Smooth muscle cell (in vitro differentiated cells): ENCODE results near the gene SPOCK3. TPM values are rescaled to one million over a fixed set of nuclear protein-coding genes. Genes with fewer than 3 reads are reported as not detected.

Experiments
- DNase-seq: peaks from one replicate; lab custom pipeline; 2025; ENCODE audit not compliant: unreplicated experiment; lab: John Stamatoyannopoulos, UW
- H2AFZ ChIP-seq: fragments of 200-600 bp; sonication (generic); 2 replicates; pipeline ENCODE4 v1.6.0; 2016; ENCODE audit warnings: antibody characterized with exemption, low read depth, mild to moderate bottlenecking
- H3F3A ChIP-seq: fragments of 200-600 bp; sonication (generic); 2 replicates; pipeline ENCODE4 v1.6.0; 2017; ENCODE audit warnings: antibody characterized with exemption, low read depth
- H3K27ac ChIP-seq: fragments of 200-600 bp; sonication (generic); 2 replicates; pipeline ENCODE4 v1.5.1; 2016; ENCODE audit warnings: low read depth, mild to moderate bottlenecking
- H3K27me3 ChIP-seq: fragments of 200-600 bp; sonication (generic); 2 replicates; pipeline ENCODE4 v1.6.1; 2016; ENCODE audit warnings: low read depth, mild to moderate bottlenecking
- H3K36me3 ChIP-seq: fragments of 200-600 bp; sonication (generic); 2 replicates; pipeline ENCODE4 v1.5.1; 2016; ENCODE audit warnings: low read depth
- H3K4me1 ChIP-seq: fragments of 200-600 bp; sonication (generic); 2 replicates; pipeline ENCODE4 v1.5.1; 2016; ENCODE audit warnings: low read depth
- H3K4me2 ChIP-seq: fragments of 200-600 bp; sonication (generic); 2 replicates; pipeline ENCODE4 v1.6.0; 2016; ENCODE audit warnings: mild to moderate bottlenecking
- H3K4me3 ChIP-seq: fragments of 200-600 bp; sonication (generic); 2 replicates; pipeline ENCODE4 v1.5.1; 2016; ENCODE audit warnings: mild to moderate bottlenecking
- H3K79me2 ChIP-seq: fragments of 200-600 bp; sonication (generic); 2 replicates; pipeline ENCODE4 v1.6.0; 2016; ENCODE audit warnings: low read depth, mild to moderate bottlenecking
- H3K9ac ChIP-seq: fragments of 200-600 bp; sonication (generic); 2 replicates; pipeline ENCODE4 v1.6.0; 2016; ENCODE audit warnings: low read depth
- H3K9me3 ChIP-seq: fragments of 200-600 bp; sonication (generic); replicated peaks from 2 replicates; pipeline ENCODE4 v1.5.1; 2016; ENCODE audit warnings: low read depth
- H4K20me1 ChIP-seq: fragments of 200-600 bp; sonication (generic); 2 replicates; pipeline ENCODE4 v1.6.0; 2016; ENCODE audit warnings: low read depth
- WGBS: methylation state at CpG from one replicate; pipeline ENCODE4 v1.1.7; 2016; ENCODE audit warnings: low lambda C conversion rate; 5-methylcytosine and 5-hydroxymethylcytosine counted together
- polyA plus RNA-seq: library from polyadenylated mRNA; unstranded; fragments of >200 nt; fragmentation: Nextera tagmentation; extraction: Ambion mirVana; gene quantifications from 2 replicates; pipeline ENCODE4 v1.2.1, GENCODE V29; 2016
- total RNA-seq: library from RNA; depleted of rRNA; stranded (reverse); fragments of >200 nt; gene quantifications from 2 replicates; pipeline ENCODE4 v1.2.3, GENCODE V29; 2014
- TF ChIP-seq, protein P1 (sequence below): fragments of 200-600 bp; sonication (generic); IDR thresholded peaks from 2 replicates; pipeline ENCODE4 v1.5.1; 2017; ENCODE audit warnings: borderline replicate concordance, mild to moderate bottlenecking, antibody characterized with exemption; ENCODE audit not compliant: insufficient read depth, poor library complexity, severe bottlenecking

The SPOCK3 gene
- total and polyA plus RNA-seq, 2 experiments from 2014 or later = 0.49 TPM; not detected in 1

DNA sequence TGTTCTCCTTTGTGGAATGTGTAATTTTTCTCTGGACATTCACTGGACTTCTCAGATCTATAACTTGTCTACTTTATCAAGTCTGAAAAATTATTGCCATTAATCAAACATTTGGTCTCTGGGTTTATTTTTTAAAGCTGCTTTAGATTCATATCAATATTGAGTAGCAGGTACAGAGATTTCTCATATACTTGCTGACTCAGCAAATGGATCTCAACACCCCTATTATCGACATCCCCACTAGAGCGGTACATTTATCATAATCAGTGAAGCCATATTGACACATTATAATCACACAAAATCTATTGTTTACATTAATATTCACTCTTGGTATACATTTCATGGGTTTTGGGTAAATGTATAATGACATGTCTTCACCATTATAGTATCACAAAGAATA, 268.7 kb downstream of the SPOCK3 start:
- no peak overlapping the region for H3K4me2 ChIP-seq
- no peaks in the 10 kb centered on the region for H3K9me3 ChIP-seq
- no peak overlapping the region for H3K27ac ChIP-seq
- no peak overlapping the region for H3K9ac ChIP-seq
- H3K4me1 ChIP-seq = no peaks in the 10 kb centered on the region
- no peak for DNase-seq
- H3K36me3 ChIP-seq = no peaks in the 10 kb centered on the region
- H2AFZ ChIP-seq = no peak overlapping the region
- TF ChIP-seq, protein P1, sequence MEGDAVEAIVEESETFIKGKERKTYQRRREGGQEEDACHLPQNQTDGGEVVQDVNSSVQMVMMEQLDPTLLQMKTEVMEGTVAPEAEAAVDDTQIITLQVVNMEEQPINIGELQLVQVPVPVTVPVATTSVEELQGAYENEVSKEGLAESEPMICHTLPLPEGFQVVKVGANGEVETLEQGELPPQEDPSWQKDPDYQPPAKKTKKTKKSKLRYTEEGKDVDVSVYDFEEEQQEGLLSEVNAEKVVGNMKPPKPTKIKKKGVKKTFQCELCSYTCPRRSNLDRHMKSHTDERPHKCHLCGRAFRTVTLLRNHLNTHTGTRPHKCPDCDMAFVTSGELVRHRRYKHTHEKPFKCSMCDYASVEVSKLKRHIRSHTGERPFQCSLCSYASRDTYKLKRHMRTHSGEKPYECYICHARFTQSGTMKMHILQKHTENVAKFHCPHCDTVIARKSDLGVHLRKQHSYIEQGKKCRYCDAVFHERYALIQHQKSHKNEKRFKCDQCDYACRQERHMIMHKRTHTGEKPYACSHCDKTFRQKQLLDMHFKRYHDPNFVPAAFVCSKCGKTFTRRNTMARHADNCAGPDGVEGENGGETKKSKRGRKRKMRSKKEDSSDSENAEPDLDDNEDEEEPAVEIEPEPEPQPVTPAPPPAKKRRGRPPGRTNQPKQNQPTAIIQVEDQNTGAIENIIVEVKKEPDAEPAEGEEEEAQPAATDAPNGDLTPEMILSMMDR = no peak
- no peaks in the 10 kb centered on the region for H4K20me1 ChIP-seq
- H3F3A ChIP-seq = no peaks in the 10 kb centered on the region
- H3K27me3 ChIP-seq = no peaks in the 10 kb centered on the region
- H3K4me3 ChIP-seq = no peak overlapping the region
- H3K79me2 ChIP-seq = no peaks in the 10 kb centered on the region
- 98% methylated on average over 2 of the region's 2 CpGs for WGBS

DNA sequence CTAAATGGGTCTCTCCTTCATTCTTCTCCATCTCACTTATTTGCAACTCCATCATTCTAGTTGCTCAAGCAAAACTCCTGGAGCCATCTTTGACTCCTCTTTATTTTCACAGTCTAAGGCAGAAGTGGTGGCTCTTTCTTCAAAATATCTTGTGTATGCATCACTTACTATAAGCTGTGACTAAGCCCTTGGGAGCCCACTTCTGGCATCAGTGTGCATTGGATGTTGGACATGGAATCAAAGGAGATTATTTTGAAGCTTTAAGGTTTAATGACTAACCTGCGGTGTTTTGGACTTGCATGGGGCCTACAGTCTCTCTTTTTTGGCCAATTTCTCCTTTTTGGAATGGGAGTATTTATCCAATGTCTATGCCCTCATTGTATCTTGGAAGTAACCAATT, 276.8 kb downstream of the SPOCK3 start:
- no peaks in the 10 kb centered on the region for H3F3A ChIP-seq
- no peak overlapping the region for H3K27ac ChIP-seq
- no peak overlapping the region for H2AFZ ChIP-seq
- 73% methylated on average over 1 of the region's 1 CpG for WGBS
- no peaks in the 10 kb centered on the region for H3K79me2 ChIP-seq
- no peaks in the 10 kb centered on the region for H3K9me3 ChIP-seq
- H4K20me1 ChIP-seq = no peaks in the 10 kb centered on the region
- H3K4me3 ChIP-seq = no peak overlapping the region
- H3K27me3 ChIP-seq = no peaks in the 10 kb centered on the region
- H3K4me1 ChIP-seq = no peaks in the 10 kb centered on the region
- TF ChIP-seq, protein P1 = no peak
- H3K4me2 ChIP-seq = no peak overlapping the region
- no peaks in the 10 kb centered on the region for H3K36me3 ChIP-seq
- no peak for DNase-seq
- no peak overlapping the region for H3K9ac ChIP-seq

DNA sequence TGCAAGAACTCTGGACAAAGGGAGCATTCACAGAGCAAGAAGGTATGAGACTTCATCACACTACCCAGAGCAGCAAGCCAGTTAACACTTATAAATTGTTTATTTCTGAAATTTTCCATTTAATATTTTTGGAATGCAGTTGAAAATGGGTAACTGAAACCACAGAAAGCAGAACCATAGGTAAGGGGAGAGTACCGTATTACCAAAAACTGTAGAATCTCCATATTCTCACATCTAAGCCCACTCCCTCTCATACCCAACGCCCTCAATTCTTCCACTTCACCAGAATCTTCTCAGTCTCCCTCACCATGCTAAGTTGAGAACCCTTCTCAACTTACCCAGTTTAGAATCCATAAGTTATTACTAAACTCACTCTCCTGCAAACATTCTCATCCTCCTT, 277.8 kb downstream of the SPOCK3 start:
- WGBS = 93% methylated on average over 2 of the region's 2 CpGs
- no peak overlapping the region for H3K4me3 ChIP-seq

DNA sequence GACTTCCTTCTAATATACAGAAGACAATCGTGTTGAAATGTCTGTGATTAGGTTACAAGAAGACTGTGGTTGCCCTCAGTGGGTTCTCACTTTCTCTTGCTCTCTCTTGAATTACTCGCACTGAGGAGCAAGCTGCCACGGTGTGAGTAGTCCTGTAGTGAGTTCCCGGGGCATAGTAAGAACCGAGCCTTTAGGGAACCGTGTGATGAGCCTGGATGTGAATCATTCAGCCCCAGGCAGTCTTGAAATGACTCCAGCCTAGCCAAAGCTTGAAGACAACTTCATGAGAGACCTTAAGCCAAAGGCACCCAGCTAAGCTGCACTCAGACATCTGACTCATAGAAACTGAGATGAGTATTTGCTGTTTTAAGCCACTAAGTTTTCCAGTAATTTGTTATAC, 292.7 kb downstream of the SPOCK3 start:
- Histone ChIP-seq H3K27ac (no peak overlapping the region), H2AFZ (no peak overlapping the region), H3K4me3 (no peak overlapping the region), H3F3A (no peaks in the 10 kb centered on the region), H3K9ac (no peak overlapping the region), H3K79me2 (no peaks in the 10 kb centered on the region), H3K36me3 (no peaks in the 10 kb centered on the region), H3K4me2 (no peak overlapping the region), H4K20me1 (no peaks in the 10 kb centered on the region), H3K4me1 (no peaks in the 10 kb centered on the region), H3K9me3 (no peaks in the 10 kb centered on the region), H3K27me3 (no peaks in the 10 kb centered on the region)
- TF ChIP-seq, protein P1 = no peak
- 76% methylated on average over 6 of the region's 6 CpGs for WGBS
- DNase-seq = no peak

More for the DNA sequence above, 277.8 kb downstream of the SPOCK3 start:
- no peak overlapping the region for H3K4me2 ChIP-seq
- no peak overlapping the region for H3K9ac ChIP-seq
- no peaks in the 10 kb centered on the region for H3K9me3 ChIP-seq
- H3K4me1 ChIP-seq = no peaks in the 10 kb centered on the region
- no peaks in the 10 kb centered on the region for H4K20me1 ChIP-seq
- H3K27me3 ChIP-seq = no peaks in the 10 kb centered on the region
- no peaks in the 10 kb centered on the region for H3K36me3 ChIP-seq
- no peak for DNase-seq
- no peak overlapping the region for H3K27ac ChIP-seq
- H3F3A ChIP-seq = no peaks in the 10 kb centered on the region
- no peaks in the 10 kb centered on the region for H3K79me2 ChIP-seq
- no peak overlapping the region for H2AFZ ChIP-seq
- TF ChIP-seq, protein P1 = no peak
